GM21717 (cell line): ENCODE results near the gene GRIP2.

Experiments used
- ATAC-seq: cut with Tn5 transposase; IDR thresholded peaks from one replicate; pipeline ENCODE4 v1.9.1; 2021; ENCODE audit warnings: mild to moderate bottlenecking, moderate library complexity; ENCODE audit not compliant: unreplicated experiment

Gene GRIP2

GRCh38 chr3:14508505-14508819 lies 31.7 kb downstream of the GRIP2 start:
- ATAC-seq: no peak

GRCh38 chr3:14507757-14508504 lies 32.2 kb downstream of the GRIP2 start:
- no peak for ATAC-seq

DNA sequence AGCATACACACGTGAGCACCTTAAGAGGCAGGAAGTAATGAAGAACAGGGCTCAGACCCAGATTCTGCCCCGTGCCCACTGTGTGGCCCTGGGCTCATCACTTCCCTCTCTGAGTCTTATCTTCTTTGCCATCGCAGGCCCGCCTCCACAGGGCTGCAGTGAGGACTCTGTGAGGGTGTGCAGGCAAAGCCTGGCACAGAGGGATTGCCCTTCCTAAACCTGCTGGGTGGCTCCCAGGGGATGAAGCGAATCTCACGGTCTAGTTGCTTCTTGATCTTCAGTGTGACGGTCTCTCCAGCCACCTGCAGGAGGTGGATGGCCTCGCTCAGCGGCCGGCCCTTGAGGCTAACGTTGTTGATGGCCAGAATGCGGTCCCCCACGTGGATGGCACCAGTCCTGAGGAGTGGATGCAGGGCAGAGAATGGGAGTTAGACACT lies 32.8 kb downstream of the GRIP2 start:
- no peak for ATAC-seq

DNA sequence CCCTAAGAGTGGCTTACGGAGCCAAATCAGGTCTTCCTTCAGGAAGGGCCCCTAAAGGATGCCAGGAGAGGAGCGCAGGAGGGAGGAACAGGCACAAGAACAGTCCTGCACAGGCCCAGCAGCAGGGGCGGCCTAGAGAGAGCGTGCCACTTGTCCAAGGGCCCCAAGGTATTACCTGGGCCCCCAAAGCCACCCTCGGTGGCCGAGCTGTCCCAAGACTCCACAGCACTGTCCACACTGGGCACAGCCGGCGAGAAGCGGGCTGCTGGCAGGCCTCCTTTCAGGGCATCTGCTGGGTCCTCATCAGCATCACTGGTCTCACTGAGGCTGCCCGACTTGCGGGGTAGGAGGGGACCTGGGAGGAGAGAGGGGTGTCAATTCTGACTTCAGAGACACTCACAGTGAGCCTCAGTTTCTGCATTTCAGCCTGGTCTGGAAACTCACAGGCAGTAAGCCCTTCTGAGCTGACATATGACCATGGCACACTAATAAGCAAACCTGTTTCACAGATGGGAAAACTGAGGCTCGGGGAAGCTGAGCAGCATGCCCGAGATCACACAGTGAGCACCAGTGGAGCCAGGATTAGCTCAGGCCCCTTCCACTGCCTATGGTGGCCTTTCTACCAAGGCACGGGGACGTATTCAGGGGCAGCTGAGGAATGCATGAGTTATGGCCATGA lies 33.4 kb downstream of the GRIP2 start:
- ATAC-seq: no peak

DNA sequence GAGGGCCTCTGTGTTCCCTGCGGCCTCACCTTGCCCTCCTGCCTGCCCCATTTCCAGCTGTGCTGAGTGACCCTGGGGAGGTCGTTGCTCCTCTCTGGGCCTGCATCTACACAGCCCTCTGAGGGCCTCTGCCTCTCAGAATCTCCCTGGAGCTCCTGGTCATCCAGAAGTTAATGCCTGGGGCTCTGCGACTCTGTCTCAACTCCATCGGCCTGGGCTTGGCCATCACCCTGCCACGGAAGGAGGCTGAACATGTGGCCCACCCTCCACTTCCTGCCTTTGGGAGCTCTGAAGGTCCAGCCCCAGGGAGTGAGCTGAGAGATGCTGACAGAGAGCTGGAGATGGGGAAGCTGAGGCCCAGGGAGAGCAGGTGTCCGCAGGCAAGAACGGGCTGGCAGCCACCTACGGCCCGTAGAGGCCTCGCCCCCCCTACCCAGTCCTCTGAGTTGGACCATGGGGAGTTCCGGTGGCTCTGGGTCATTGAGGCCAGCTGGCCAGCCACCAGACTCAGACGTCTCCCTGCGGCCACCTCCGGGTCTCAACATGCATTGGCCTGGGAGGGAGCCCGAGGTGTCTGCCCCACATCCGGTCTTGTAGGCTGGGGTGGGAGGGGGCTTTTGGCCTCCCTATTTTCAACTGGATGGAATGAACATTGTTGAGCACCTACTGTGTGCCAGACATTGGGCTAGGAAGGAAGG lies 34.2 kb downstream of the GRIP2 start:
- ATAC-seq: no peak

DNA sequence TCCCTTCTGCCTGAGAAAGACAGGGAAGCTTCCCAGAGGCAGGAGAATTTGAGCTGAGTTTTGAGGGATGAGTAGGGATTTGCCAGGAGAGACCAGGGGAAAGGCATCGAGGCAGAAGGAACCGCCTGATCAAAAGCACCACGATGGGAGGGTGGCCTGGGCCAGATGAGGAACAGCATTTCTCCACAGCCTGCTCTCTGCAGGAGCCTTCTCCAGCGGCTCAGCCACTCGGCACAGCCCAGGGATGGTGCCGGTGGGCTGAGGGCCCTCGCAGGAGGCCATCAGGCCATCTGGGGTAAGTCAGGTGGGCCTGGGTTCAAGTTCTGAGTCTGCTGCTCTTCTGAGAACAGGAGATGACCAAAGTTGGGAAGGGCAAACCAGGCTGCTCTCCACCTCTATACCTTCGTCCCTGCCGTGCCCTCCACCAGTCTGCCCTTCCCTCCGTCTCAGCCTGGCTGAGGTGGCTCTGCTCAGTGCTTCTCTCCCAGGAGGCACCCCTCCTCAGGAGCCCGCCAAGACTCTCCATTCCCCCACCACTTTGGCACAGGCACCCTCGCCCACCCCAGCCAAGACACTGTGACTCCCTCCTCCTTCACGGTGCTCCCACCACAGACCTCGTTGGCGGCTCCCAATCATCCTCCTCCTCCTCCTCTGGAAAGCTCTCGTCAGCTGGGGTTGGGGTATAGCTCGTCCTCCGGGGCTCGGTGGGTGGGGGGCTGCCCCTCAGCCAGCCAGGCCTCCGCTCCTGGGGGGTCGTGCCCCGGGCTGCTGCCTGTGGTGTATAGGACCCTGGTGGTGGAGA lies 34.9 kb downstream of the GRIP2 start:
- no peak for ATAC-seq

GRCh38 chr3:14503706-14504065 lies 36.5 kb downstream of the GRIP2 start:
- ATAC-seq: no peak

GRCh38 chr3:14503033-14503705 lies 37.0 kb downstream of the GRIP2 start:
- ATAC-seq: no peak

DNA sequence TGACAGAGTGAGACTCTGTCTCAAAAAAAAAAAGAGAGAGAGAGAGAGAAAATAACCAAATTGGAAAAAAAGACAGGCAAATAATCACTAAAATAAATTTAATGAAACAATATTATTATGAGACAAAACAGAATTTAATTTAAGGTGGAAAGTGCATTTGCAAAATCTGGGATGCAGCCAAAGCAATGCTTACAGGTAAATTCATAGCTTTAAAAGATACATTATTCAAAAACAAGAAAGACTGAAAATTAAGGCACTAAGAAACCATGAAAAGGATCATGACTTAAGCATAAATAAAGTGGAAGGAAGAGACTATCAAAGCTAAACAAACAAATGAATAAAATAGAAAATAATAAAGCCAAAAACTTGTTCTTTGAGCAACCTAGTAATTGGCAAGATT lies 37.7 kb downstream of the GRIP2 start:
- ATAC-seq: no peak

GRCh38 chr3:14497321-14497720 lies 42.8 kb downstream of the GRIP2 start:
- no peak for ATAC-seq

DNA sequence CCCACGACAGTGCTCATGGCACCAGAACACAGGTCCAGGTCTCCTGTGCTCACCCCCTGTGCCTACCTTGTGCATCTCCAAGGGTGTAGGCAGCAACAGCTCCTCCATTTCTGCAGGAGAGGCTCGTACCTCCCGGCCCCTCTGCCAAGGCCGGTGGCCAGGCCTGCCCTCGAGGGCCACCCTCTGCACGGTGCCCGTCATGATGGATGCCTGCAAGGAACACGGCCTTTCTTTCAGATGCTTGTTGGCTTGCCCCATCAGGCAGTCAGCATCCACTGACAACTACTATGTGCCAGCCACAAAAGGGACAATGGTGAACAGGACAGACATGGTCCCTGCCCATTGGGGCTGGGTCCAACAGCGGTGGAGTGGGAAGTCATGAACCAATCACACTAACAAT lies 43.8 kb downstream of the GRIP2 start:
- ATAC-seq: no peak

DNA sequence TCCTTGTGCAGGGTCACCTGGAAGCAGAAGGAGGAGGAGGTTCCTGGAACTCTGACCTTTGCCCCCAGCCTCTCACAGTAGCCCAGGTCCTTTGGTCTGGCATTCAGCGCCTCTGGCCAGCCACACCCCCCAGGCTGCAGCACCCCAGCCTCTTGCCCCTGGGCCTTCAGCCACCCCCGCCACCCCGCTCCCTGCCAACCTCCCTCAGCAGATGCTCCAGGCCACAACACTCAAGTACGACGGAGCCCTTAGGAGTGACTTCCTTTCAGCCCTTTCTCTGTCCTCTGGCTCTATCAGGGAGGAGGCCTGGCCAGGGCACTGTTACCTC lies 45.2 kb downstream of the GRIP2 start:
- no peak for ATAC-seq

DNA sequence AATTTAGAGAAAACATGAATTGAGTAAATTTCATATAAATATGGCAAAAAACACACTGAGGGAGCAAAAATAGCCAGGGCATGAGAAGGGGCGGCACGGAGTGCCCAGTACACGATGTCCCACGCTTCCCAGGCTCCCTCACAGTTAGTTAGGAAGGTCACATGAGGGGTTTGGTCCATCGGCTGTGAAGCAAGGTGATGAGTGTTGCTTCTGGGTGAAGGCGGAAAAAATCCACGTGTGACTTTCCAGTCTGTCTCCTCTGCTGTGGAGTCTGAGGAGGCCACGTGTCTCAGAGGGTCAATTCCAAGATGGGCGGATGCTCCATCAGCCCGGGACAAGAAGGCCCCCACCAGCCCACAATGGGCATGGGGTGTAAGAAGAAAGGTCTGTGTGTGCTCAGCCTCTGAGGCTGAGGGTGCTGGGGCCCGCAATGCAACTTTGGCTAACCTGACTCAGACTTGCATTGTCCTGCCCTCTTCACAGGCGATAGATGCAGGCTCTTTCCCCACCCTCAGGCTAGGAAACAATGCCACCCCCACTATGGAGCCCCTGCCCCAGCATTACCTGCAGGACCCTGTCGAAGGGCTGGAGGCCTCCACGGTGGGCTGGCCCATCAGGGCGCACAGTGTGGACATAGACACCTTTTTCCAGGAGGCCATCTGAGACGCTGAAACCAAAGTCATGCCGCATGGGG lies 45.7 kb downstream of the GRIP2 start:
- no peak for ATAC-seq

DNA sequence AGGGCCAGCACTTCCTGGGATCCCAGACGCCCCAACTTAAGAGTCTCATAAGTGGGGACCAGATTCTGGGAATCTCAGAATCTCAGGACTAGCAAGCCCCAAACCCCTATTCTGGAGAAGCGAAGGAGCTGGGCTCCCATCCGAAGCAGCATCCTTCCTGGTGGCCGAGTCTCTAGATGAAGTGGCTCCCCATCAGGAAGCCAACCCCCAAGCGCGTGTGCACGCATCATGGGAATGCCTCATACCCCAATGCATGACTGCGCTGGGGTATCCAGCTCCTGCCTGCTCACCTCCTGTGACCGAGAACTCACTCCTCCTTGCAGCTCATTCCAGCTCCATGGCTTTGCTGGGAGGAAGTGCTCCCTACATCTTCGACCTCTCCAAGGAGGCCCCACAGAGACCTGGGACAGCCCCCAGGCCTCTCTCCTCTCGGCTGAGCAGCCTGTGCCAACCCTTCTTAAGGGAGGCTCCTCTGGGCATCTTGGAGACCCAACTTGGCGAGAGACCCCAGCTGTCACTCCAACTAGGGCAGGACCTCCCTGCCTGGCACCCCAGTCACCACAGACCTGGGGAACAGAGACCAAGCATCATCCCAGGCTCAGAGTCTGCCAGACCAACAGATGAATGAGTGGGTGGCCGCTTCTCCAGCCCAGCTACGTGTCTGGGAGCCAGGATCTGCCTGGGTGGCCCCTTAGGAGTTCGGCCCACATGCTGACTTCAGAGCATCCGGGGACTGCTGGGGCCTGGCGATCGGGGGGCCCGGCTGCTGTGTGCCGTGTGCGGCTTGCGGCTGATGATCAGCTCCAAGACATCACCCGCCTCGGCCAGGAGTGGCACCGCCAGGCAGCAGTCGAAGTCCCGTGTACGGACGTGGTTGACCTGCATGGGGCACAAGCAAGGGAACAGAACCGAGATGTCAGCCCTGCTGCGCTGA lies 46.9 kb downstream of the GRIP2 start:
- no peak for ATAC-seq

- ATAC-seq: no peak
These were observed 48.5 kb downstream of the GRIP2 start for GRCh38 chr3:14491396-14492190.

DNA sequence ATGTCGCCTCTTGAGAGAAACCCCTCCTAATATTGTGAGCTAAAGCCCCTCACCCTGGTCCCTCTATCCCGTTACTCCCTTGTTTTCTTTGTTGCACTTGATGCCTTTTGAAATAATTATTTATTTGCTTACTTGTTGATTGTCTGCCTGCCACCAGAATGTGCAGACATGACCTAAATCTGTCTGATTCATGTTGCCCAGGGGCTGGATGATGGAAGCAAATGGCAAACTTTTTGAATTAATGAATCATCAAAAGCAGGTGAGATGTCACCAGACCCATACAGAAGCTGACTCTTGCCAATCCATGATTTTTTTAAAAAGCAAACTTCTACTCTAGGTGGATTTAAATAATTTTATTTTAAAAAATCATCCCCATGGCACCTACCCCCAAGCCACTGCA lies 49.3 kb downstream of the GRIP2 start:
- no peak for ATAC-seq

GRCh38 chr3:14490255-14490654 lies 49.9 kb downstream of the GRIP2 start:
- no peak for ATAC-seq

GRCh38 chr3:14489641-14490040 lies 50.5 kb downstream of the GRIP2 start:
- ATAC-seq: no peak
